ENCODE measurements around the gene RANBP17.
"Not testable (repeated sequence)": the region's sequence is repeated elsewhere in the genome, so short reads cannot be mapped to it uniquely, and the experiment has no call there.

Gene RANBP17

DNA sequence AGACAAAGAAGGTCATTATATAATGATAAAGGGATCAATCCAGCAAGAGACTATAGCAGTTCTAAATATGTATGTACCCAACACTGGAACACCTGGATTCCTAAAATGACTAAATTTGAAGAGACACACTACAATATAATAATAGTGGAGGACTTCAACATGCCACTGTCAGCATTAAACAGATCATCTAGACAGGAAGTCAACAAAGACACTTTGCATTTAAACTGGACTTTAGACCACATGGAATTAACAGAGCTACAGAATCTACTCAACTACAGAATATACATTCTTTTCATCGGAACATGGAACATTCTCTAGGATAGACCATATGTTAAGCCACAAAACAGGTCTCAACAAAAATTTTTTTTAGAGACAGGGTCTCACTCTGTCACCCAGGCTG, 388.9 kb downstream of the RANBP17 start:
- no peak for DNase-seq (ENCODE audit: low read depth)

DNA sequence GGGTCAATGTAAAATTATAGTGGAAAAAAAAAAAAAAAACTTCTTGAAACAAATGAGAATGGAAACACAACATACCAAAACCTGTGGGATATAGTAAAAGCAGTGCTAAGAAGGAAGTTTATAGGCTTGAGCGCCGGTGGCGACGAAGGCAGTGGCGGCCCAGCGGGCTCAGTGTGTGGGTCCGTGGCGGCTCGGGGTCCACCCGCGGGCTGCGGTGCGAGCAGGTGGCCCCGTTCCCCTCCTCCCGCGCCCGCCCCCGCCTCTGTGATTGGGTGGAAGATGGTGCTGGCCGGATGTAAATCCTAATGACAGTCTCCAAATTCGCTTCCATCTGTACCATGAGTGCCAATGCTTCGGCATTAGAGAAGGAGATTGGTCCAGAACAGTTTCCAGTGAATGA, 389.7 kb downstream of the RANBP17 start:
- no peak for DNase-seq (ENCODE audit: low read depth)

DNA sequence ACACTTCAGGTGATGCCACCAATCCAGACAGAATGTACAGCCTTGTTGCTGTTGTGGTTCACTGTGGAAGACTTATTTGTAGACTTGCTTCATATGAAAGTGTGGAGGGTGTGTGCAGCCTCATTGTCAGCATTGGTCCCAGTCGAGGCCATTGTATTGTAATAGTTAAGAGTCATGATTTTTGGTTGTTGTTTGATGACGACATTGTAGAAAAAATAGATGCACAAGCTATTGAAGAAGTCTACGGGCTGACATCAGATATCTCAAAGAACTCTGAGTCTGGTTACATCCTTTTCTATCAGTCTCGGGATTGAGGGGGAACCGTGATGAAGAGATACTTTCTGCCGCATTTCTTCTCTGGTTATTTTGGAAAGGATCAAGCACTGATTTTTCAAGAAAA, 390.9 kb downstream of the RANBP17 start:
- DNase-seq (ENCODE audit: low read depth) = no peak

DNA sequence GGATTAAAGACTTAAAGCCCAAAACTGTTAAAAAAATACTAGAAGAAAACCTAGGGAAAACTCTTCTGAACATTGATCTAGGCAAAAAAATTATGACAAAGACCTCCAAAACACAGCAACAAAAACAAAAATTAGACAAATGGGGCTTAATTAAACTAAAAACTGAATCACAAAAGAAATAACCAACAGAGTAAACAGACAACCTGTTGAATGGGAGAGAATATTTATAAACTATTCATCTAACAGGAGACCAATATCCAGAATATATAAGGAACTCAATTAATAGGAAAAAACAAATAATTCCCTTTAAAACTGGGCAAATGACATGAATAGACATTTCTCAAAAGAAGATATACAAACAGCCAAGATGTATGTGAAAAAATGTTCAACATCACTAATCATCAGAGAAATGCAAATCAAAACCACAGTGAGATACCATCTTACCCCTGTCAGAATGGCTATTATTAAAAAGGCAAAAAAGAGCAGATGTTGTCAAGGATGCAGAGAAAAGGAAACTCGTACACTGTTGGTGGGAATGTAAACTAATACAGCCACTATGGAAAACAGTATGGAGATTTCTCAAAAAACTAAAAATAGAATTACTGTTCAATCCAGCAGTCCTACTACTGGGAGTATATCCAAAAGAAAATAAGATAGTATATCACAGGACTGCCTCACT, 397.1 kb downstream of the RANBP17 start:
- DNase-seq (ENCODE audit: low read depth) = no peak

DNA sequence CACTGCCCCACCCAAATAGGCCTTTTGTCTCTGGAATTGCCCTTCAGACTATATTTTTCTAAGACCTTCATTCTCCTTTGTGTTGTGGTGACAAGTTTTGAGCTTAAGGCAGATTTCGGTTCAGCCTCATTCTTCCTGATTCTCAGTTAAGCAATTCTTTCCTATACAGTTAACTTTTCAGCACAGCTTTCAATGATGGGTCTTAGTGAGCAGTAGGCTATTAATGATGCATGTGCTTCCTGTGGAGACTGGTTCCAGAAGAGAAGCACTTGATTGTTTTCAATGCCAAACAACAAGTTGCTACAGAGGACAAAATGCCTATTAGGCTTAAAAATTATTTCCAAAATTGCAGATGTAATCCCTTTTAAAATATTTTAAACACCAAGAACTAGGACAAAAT, 399.5 kb downstream of the RANBP17 start:
- DNase-seq (ENCODE audit: low read depth) = no peak

DNA sequence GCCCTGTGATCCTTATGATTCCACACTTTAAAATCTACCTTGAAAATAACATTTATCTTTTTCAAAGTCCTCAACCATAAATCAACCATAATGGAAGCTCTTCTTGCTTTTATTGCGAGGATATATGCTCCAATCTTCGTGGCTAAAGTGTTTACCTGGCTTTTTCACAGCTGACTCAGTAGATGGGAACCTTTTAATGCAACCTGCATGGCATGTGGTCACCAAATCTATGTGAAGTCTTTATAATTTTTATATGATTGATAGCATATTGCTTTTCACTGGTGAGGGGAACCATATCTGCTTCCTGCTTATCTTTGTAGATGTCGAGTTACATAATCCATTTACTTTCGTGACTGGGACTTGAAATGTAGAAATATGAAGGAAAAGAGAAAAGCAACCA, 400.1 kb downstream of the RANBP17 start:
- no peak for DNase-seq (ENCODE audit: low read depth)

DNA sequence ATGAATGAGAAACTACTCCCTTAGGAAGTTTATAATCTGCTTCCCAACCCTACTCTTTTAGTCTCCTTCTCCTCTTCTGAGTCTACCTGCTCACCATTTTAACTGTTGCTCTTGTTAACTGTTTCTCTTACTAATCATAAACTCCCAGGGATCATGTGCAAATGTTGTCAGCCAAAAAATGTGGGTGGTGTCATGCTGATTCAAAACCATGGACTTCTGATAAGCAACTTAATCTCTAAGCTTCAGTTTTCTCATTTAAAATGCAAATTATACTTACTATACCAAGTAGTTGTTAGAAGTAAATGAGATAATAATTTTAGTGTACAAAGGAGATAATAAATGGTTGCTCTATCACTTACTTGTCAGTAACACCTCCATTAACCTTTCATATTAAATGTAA, 401.4 kb downstream of the RANBP17 start:
- no peak for DNase-seq (ENCODE audit: low read depth)

DNA sequence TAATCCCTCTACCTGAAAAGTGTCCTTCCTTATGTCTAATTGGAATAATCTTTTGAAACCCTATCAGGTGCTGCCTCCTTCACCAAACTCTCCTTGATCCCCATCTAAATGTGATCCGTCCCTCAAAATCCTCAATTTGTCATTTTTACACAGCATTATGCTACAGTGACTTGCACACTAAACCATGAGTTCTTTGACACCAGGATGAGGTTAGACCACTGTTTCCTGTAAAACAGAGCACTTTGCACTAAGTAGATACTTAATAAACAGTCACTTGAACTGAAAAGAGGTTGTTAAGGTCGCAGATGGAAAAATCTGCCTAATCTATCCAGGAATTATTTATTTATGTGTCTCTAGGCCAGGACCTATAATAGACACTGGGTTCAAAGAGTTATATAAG, 403.0 kb downstream of the RANBP17 start:
- DNase-seq (ENCODE audit: low read depth) = no peak

DNA sequence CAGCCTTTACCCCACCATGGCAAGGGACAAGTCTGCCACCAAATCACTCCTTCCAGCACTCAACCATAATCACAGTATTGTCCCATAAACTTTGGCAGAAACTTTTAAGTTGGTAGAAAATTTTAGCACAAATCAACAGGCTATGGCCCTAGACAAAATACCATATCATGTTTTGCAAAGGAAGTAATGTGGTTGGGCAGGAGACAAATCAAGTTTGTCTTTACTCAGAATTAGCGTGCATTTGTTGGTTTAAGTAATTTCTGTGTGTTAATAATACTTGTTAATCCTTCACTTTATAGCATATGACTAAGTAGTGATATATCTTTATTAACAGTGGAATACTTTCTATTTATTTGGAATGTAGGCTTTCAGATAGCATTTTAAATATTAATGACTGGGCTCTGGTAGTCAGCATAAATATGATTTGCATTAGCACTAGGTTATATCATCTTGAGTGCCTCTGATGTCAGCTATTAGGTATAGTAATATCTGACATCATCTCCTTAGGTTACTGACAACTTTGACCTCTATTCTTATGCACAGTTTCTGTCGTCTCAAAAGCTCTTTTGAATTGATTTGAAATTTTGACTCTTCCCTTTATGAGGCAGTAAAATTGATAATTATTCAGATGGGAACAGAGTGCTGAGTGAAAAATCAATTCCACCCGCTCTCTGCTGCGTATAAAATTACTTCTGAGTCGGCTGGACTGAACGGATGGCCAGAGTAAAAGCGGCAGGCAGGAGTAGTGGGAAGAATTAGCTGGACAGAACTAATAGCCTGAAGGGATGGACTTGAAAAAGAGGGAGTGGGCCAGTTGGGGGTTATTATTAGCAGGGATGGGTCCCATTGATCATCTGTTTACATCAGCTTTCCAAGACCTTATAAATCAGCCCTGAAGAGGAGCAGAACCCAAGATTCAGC, 407.1 kb downstream of the RANBP17 start:
- DNase-seq (ENCODE audit: low read depth) = no peak

DNA sequence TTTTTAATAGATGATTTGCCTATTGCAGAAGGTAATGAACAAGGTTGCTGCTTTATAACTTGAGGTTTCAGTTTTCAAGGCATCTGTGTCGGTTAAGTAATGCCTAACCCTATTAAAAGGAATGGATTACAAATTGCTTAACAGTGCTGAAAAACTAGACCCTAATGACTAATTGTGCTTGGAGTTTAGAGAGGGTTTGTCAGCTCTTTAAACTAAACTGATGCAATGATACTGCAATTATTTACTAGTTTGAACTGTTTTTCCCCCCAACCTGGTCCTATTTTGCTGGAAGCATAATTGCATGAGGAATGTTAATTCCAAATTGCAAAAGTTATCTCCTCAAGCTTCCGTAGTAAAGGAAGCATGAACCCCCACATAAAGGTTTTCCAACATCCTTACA, 407.9 kb downstream of the RANBP17 start:
- DNase-seq (ENCODE audit: low read depth) = no peak

DNA sequence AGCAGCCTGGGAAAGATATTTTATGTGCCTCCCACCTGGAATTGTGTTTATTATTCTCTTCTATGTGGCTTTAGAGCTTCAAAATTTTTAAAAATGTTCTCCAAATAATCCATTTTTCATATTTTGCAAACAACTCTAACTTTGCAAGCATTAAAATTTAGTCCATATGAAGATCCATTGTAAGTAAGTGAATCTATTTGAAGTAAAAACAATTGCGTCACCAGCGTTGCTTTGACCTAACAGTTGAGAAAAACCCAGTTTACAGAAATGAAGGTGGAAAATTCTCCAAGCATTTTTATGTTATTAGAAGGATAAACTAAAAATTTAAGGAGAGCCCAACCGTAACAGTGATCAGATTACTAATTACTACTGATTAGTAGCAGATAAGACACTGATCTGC, 408.3 kb downstream of the RANBP17 start:
- no peak for DNase-seq (ENCODE audit: low read depth)

DNA sequence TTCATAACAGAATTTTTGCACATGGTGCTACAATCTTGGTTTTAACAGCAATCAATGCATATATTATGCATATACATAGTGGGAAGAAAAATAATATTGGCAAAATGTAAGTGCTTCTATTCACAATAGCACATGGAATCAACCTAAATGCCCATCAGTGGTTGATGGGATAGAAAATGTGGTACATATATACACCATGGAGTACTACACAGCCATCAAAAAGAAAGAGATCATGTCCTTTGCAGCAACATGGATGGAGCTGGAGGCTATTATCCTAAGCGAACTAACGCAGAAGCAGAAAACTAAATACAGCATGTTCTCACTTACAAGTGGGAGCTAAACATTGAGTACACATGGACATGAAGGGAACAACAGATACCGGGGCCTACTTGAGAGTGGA, 410.0 kb downstream of the RANBP17 start:
- DNase-seq (ENCODE audit: low read depth) = no peak

DNA sequence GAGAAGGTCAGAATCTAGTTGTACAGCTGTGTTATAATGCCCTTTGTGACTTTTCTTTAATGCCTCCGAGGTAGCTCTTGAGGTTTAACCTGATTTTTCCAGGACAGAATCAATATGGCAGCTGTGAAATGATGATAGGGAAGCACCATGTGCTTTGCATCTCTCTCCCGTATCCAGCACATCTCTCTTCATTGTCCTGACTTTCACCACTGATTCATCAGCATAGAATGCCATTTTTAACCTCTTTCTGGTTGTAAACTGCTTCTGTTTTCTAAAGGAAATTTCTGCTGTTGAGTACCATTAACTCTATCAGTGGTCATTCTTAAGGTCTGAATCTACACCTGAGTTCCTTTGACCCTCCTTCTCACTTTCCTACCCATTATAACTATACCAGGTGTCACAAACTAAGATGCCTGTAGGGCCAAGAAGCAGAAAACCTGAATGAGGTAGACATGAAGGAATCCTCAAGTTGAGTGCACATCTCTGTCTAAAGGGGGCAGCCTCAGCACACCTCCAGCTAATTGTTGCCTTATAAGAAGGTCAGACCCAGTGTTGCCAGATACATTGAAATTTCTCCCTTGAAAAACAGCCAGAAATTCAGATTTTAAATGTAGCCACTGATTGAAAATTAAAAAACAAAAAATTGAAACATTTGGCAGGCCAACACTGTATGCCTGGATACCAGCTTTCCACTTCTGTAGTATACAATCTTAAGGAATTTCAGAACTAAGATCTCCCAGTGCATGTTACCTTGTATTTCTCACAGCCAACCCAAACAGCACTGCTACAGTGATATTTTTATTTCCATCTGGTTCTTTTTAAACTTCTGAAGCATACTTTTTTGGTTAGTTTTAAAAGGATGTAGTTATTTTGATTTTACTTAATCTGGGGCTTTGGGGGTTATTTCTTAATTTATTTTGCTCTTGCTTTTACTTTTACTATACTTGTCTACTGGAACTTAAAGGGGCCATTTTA, 411.5 kb downstream of the RANBP17 start:
- no peak for DNase-seq (ENCODE audit: low read depth)

DNA sequence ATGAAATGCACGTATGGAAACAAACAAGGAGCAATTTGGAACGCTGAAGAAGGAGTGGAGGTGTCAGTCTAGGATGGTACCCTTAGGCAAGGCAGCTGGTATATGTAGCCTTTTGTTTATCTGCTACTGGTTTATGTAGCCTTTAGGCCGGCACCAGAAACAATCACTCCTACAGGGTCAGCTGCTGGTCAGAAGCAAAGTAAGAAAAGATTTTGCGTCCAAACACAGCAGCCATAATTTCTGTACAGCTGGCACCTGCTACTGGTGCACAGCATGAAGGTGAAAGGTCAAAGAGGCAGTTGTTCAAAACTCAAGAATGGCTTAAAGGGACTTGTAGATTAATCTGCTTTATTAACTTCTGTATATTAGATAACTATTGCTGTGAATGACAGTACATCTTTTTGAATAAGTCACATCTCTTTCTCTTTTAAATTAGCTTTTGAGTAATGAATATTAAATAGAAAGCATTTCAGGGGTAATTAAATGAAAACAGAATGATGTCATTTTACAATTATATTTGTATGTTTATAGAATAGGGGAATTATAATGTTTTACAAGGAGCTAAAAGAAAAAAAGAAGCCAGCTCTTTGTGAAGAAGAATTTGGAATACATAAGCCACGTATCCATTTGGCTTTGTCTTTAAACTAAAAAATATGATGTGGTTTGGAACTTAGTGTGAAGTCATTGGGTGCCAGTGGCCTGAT, 414.2 kb downstream of the RANBP17 start:
- DNase-seq (ENCODE audit: low read depth) = no peak

DNA sequence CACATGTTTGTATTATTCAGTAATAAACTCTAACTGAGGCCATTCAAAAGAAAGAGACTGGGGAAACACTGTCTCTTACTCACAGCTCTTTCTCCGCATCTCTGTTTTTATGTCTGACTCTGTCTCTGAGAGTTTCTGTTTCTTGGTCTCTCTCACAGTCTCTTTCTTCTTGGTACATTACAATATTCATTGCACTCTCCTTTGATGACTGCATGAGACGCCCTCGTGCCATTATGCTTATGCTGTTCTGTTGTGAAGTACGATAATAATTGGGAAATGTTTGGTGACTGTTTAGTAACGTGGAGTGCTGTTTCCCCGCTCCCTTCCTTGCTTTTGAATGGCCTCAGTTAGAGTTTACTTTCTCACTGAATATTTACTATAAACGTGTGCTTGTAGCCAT, 421.9 kb downstream of the RANBP17 start:
- no peak for DNase-seq (ENCODE audit: low read depth)

DNA sequence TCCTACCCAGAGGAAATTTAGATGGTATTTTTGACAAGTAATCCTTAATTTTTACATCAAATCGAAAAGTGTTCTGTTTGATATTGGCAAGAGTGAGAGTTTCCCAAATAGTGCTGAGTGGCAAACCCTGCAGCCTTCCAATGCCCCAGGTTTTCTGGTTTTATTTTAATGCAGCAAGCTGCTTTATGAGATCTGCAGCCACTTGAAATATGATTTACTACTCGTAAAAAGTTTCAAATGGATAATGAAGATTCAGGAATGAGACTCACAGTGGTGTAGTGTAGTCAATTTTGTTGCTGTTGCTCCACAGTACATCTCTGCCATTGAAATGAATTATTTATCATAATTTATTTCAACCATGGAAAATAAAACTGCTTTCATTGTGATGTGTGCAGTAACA, 423.6 kb downstream of the RANBP17 start:
- no peak for DNase-seq (ENCODE audit: low read depth)

DNA sequence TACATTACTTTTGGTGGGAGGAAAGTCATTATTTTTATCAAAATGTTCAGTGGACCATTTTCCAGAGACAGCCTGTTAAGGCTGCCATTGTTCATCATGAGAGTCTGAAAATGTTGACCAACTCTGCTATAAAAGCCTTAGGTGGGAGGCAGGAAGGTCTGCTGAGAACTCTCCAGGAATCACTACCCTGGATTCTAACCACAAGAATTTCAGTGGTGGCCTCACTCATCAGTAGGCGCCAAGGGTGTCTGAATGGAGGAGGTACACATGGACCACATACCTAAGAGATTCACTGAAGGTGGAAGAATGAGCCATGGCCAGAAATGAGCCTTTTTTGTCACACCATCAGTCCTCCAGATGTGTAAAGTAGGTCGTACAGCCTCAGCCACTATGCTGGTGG, 426.2 kb downstream of the RANBP17 start:
- no peak for DNase-seq (ENCODE audit: low read depth)

DNA sequence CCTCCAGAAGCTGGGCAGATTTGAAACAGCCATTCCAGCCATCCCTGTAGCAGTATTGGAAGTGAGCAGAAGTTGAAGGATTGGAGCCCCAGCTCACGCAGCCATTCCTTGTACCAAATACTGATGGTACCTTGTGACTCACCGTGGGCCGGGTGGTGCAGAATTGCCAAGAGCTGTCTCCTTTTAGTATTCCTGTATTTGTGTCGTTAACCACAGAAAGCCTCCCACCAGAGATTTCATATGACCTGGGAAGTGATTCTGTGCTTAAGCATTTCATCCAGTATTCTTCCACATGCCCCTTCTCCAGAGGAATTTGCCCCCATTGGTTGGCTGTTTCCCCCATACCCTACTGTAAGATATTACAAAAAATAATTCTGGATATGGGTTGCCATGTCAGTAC, 429.6 kb downstream of the RANBP17 start:
- DNase-seq (ENCODE audit: low read depth) = no peak

DNA sequence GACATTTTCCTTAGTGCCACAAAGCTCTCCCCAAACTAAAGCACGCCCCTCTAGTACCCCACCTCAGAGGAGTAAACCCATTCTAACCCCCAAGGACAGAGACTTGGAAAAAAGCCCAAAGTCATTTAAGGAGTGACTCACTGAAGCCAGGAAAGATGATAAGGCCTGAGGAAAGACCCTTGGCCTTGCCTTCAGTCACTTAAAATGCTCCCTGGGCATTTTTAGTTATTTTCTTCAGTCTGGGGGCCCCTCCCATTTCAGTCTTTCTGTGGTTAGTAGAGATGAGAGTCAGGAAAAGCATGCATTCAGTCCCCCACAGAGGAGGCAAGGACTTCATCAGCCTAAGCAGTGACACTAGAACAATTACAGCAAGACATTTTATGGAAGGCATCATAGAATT, 433.5 kb downstream of the RANBP17 start:
- DNase-seq (ENCODE audit: low read depth) = no peak

DNA sequence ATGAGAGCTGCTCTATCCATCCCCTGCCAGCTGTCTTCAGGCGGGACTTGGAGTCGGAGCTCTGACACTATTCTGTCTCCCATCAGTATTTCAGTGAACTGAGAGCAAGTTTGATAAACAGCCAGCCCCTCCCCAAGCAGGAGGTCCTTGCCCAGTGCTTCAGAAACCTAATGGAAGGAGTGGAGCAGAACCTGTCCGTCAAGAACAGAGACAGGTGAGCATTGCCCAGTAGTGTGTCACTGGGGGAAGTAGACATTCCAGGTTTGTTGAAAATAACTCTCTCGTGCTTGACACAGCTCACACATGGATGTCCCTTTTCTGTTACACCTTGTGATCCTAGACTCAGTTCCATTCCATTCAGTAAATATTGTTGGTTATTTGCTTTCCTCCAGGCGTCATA, 434.0 kb downstream of the RANBP17 start:
- no peak for DNase-seq (ENCODE audit: low read depth)

DNA sequence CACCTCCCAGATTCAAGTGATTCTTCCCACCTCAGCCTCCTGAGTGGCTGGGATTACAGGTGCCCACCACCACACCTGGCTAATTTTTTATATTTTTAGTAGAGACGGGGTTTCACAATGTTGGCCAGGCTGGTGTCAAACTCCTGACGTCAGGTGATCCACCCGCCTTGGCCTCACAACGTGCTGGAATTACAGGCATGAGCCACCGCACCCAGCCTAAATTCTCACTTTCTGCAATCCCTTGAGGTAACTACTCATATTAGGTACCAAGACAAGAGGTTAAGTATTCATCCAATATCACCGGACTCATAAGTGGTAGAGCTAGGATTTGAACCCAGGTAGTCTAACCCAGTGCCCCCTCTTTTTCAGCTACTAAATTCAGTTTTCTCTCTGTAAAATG, 436.1 kb downstream of the RANBP17 start:
- not testable (repeated sequence) for DNase-seq (ENCODE audit: low read depth)

DNA sequence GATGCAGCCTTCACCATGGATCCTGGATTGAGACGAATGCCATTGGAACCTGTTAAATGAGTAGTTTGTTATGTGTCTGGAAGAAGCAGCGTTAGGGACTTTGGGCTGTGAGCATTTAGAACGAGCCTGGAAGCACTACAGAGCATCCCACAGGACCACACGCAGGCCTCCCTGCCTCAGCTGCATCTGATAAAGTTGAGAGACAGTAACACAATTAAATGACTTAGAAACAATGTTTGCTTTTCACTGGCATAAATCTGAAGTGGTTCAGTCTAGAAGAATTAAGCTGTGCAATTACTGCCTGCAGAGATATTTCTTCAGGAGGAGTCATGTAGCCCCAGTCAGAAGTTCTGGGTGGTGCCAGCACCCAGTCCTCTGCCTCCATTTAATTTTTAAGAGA, 437.4 kb downstream of the RANBP17 start:
- no peak for DNase-seq (ENCODE audit: low read depth)
